Smooth muscle cell (in vitro differentiated cells): ENCODE data around the gene KCNG2. TPM values are rescaled to one million over a fixed set of nuclear protein-coding genes. Genes with fewer than 3 reads are reported as not detected.

Experiments used
- DNase-seq: peaks from one replicate; lab custom pipeline; 2025; ENCODE audit not compliant: unreplicated experiment; lab: John Stamatoyannopoulos, UW
- H2AFZ ChIP-seq: fragments of 200-600 bp; sonication (generic); 2 replicates; pipeline ENCODE4 v1.6.0; 2016; ENCODE audit warnings: antibody characterized with exemption, low read depth, mild to moderate bottlenecking
- H3F3A ChIP-seq: fragments of 200-600 bp; sonication (generic); 2 replicates; pipeline ENCODE4 v1.6.0; 2017; ENCODE audit warnings: antibody characterized with exemption, low read depth
- H3K27ac ChIP-seq: fragments of 200-600 bp; sonication (generic); 2 replicates; pipeline ENCODE4 v1.5.1; 2016; ENCODE audit warnings: low read depth, mild to moderate bottlenecking
- H3K27me3 ChIP-seq: fragments of 200-600 bp; sonication (generic); 2 replicates; pipeline ENCODE4 v1.6.1; 2016; ENCODE audit warnings: low read depth, mild to moderate bottlenecking
- H3K36me3 ChIP-seq: fragments of 200-600 bp; sonication (generic); 2 replicates; pipeline ENCODE4 v1.5.1; 2016; ENCODE audit warnings: low read depth
- H3K4me1 ChIP-seq: fragments of 200-600 bp; sonication (generic); 2 replicates; pipeline ENCODE4 v1.5.1; 2016; ENCODE audit warnings: low read depth
- H3K4me2 ChIP-seq: fragments of 200-600 bp; sonication (generic); 2 replicates; pipeline ENCODE4 v1.6.0; 2016; ENCODE audit warnings: mild to moderate bottlenecking
- H3K4me3 ChIP-seq: fragments of 200-600 bp; sonication (generic); 2 replicates; pipeline ENCODE4 v1.5.1; 2016; ENCODE audit warnings: mild to moderate bottlenecking
- H3K79me2 ChIP-seq: fragments of 200-600 bp; sonication (generic); 2 replicates; pipeline ENCODE4 v1.6.0; 2016; ENCODE audit warnings: low read depth, mild to moderate bottlenecking
- H3K9ac ChIP-seq: fragments of 200-600 bp; sonication (generic); 2 replicates; pipeline ENCODE4 v1.6.0; 2016; ENCODE audit warnings: low read depth
- H3K9me3 ChIP-seq: fragments of 200-600 bp; sonication (generic); replicated peaks from 2 replicates; pipeline ENCODE4 v1.5.1; 2016; ENCODE audit warnings: low read depth
- H4K20me1 ChIP-seq: fragments of 200-600 bp; sonication (generic); 2 replicates; pipeline ENCODE4 v1.6.0; 2016; ENCODE audit warnings: low read depth
- WGBS: methylation state at CpG from one replicate; pipeline ENCODE4 v1.1.7; 2016; ENCODE audit warnings: low lambda C conversion rate; 5-methylcytosine and 5-hydroxymethylcytosine counted together
- polyA plus RNA-seq: library from polyadenylated mRNA; unstranded; fragments of >200 nt; fragmentation: Nextera tagmentation; extraction: Ambion mirVana; gene quantifications from 2 replicates; pipeline ENCODE4 v1.2.1, GENCODE V29; 2016
- total RNA-seq: library from RNA; depleted of rRNA; stranded (reverse); fragments of >200 nt; gene quantifications from 2 replicates; pipeline ENCODE4 v1.2.3, GENCODE V29; 2014
- TF ChIP-seq, protein P1 (sequence below): fragments of 200-600 bp; sonication (generic); IDR thresholded peaks from 2 replicates; pipeline ENCODE4 v1.5.1; 2017; ENCODE audit warnings: borderline replicate concordance, mild to moderate bottlenecking, antibody characterized with exemption; ENCODE audit not compliant: insufficient read depth, poor library complexity, severe bottlenecking

Gene KCNG2
- total and polyA plus RNA-seq, 2 experiments from 2014 or later, result 0.17 TPM; not detected in 1

DNA sequence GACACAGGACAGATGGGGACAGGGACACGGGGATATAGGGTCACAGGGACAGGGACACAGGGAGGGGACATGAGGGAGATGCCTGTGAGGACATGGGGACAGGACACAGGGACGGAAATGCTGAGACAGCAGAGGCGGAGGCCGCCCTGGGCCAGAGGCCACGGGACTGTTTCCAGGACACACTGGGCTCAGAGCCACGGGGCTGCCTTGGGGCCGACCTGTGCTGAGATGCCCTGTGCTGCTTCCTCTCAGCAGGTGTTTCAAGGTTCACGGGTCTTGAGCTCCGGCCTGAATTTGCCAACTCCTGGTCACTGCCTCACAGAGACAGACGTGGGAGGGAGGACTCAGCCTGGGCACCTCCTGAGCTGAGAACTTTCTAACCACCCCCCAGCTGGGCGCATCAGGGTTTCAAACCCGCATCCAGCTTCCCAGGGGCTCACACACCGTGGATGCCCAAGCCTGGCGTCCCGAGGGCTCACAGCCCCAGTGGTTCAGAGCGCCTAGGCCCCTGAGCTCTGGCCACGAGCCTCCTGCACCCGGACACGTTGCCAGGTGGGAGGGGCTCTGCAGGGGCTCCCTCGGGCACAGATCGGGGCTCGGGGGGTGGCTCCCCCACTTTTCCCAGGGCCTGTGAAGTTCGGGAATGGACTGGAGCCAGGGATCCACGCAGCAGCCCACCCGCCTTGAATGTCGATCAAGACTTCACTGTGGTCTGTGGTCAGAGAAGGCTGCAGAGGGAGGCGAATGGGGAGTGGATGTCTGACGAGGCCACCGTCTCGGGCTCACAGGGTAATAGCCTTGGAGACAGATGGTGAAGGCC lies 89.7 kb downstream of the KCNG2 start:
- no peaks in the 10 kb centered on the region for H3K4me1 ChIP-seq
- no peak for DNase-seq
- no peak overlapping the region for H3K4me2 ChIP-seq
- TF ChIP-seq, protein P1, sequence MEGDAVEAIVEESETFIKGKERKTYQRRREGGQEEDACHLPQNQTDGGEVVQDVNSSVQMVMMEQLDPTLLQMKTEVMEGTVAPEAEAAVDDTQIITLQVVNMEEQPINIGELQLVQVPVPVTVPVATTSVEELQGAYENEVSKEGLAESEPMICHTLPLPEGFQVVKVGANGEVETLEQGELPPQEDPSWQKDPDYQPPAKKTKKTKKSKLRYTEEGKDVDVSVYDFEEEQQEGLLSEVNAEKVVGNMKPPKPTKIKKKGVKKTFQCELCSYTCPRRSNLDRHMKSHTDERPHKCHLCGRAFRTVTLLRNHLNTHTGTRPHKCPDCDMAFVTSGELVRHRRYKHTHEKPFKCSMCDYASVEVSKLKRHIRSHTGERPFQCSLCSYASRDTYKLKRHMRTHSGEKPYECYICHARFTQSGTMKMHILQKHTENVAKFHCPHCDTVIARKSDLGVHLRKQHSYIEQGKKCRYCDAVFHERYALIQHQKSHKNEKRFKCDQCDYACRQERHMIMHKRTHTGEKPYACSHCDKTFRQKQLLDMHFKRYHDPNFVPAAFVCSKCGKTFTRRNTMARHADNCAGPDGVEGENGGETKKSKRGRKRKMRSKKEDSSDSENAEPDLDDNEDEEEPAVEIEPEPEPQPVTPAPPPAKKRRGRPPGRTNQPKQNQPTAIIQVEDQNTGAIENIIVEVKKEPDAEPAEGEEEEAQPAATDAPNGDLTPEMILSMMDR, result no peak
- no peaks in the 10 kb centered on the region for H3K79me2 ChIP-seq
- peaks cover 16% of the 10 kb centered on the region for H3K9me3 ChIP-seq
- no peaks in the 10 kb centered on the region for H3K27me3 ChIP-seq
- H3K27ac ChIP-seq, result no peak overlapping the region
- H3F3A ChIP-seq, result no peaks in the 10 kb centered on the region
- no peaks in the 10 kb centered on the region for H4K20me1 ChIP-seq
- H2AFZ ChIP-seq, result no peak overlapping the region
- H3K4me3 ChIP-seq, result no peak overlapping the region
- WGBS, result 95% methylated on average over 27 of the region's 30 CpGs
- H3K9ac ChIP-seq, result no peak overlapping the region
- H3K36me3 ChIP-seq, result no peaks in the 10 kb centered on the region

DNA sequence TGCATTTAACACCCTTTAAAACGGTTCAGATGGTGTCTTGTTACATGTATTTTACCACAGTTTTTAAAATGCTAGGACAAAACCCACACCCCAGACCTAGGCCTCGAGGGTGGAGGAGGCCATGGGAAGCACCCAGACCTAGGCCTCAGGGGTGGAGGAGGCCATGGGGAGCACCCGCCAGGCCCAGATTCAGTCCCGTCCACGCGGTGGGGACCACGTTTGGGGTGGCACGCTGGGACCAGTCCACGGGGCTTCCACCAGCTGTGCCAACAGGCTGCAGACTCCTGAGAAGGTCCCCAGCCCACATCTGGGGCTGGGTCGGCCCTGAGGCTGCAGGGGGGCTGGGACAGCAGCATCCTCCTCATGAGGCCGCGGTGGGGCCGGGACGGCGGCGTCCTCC lies 90.3 kb downstream of the KCNG2 start:
- H4K20me1 ChIP-seq, result no peaks in the 10 kb centered on the region
- H3K4me1 ChIP-seq, result no peaks in the 10 kb centered on the region
- no peak overlapping the region for H3K9ac ChIP-seq
- TF ChIP-seq, protein P1, result no peak
- 98% methylated on average over 16 of the region's 16 CpGs for WGBS
- no peaks in the 10 kb centered on the region for H3K36me3 ChIP-seq
- DNase-seq, result no peak
- no peak overlapping the region for H3K27ac ChIP-seq
- no peaks in the 10 kb centered on the region for H3K79me2 ChIP-seq
- no peak overlapping the region for H3K4me2 ChIP-seq
- no peak overlapping the region for H3K4me3 ChIP-seq
- H2AFZ ChIP-seq, result no peak overlapping the region
- no peaks in the 10 kb centered on the region for H3F3A ChIP-seq
- peaks cover 20% of the 10 kb centered on the region for H3K9me3 ChIP-seq
- H3K27me3 ChIP-seq, result no peaks in the 10 kb centered on the region

GRCh38 chr18:79889569-79889968 lies 91.8 kb downstream of the KCNG2 start:
- Histone ChIP-seq H2AFZ (no peak overlapping the region), H3K4me1 (no peaks in the 10 kb centered on the region), H3F3A (no peaks in the 10 kb centered on the region), H3K36me3 (no peaks in the 10 kb centered on the region), H3K9me3 (peaks cover 20% of the 10 kb centered on the region), H3K27ac (no peak overlapping the region), H3K27me3 (no peaks in the 10 kb centered on the region), H4K20me1 (no peaks in the 10 kb centered on the region), H3K9ac (no peak overlapping the region), H3K79me2 (no peaks in the 10 kb centered on the region), H3K4me3 (no peak overlapping the region), H3K4me2 (no peak overlapping the region)
- no peak for DNase-seq
- TF ChIP-seq, protein P1, result no peak
- 90% methylated on average over 14 of the region's 14 CpGs for WGBS

DNA sequence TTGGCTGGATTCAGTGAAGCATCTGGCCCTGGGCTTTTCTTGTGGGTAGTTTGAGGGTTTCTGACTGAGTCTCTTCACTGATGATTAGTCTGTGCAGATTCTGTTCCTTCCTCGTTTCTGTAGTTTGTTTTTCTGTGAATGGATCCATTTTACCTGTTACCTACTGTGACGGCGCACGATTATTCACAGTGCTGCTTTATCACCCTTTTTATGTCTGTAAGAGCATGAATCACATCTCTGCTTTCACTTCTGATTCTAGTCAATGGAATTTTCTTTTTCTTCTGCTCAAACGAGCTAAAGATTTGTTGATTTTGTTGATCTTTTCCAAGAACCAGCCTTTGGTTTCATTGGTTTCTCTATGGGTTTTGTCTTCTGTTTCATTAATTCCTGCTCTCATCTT lies 92.9 kb downstream of the KCNG2 start:
- no peak overlapping the region for H2AFZ ChIP-seq
- no peaks in the 10 kb centered on the region for H3K4me1 ChIP-seq
- H3K4me3 ChIP-seq, result no peak overlapping the region
- H3F3A ChIP-seq, result no peaks in the 10 kb centered on the region
- H3K36me3 ChIP-seq, result no peaks in the 10 kb centered on the region
- TF ChIP-seq, protein P1, result no peak
- no peaks in the 10 kb centered on the region for H4K20me1 ChIP-seq
- no peaks in the 10 kb centered on the region for H3K27me3 ChIP-seq
- WGBS, result 95% methylated on average over 5 of the region's 5 CpGs
- H3K9ac ChIP-seq, result no peak overlapping the region
- DNase-seq, result no peak
- no peak overlapping the region for H3K4me2 ChIP-seq
- no peaks in the 10 kb centered on the region for H3K79me2 ChIP-seq
- no peak overlapping the region for H3K27ac ChIP-seq
- H3K9me3 ChIP-seq, result peaks cover 23% of the 10 kb centered on the region
